K562 (cell line): ENCODE data around the gene ZNF296. TPM values are rescaled to one million over a fixed set of nuclear protein-coding genes. Genes with fewer than 3 reads are reported as not detected.

Source experiments
- BHLHE40 ChIP-seq: IDR thresholded peaks from 2 replicates; pipeline ENCODE4 v1.6.1; 2011; ENCODE audit warnings: low read length, improper control_type of control experiment
- CBFB ChIP-seq: sonication (generic); formaldehyde crosslinking; IDR thresholded peaks from 2 replicates; pipeline ENCODE4 v1.4.0; 2020; ENCODE audit warnings: mild to moderate bottlenecking, missing genetic modification reagents
- CREB3L1 ChIP-seq: fragments of 450-650 bp; IDR thresholded peaks from 2 replicates; pipeline ENCODE4 v1.6.1; 2014; ENCODE audit warnings: low read depth, mild to moderate bottlenecking, moderate library complexity, borderline replicate concordance
- HNRNPK ChIP-seq: fragments of 200-400 bp; formaldehyde crosslinking; IDR thresholded peaks from one replicate; pipeline ENCODE4 v1.6.1; 2018; ENCODE audit warnings: mild to moderate bottlenecking, low read depth, low read length; ENCODE audit not compliant: poor library complexity, severe bottlenecking
- NR2C2 ChIP-seq, 2 experiments: fragments of 200-800 bp in 1 of 2; sonication (Bioruptor generic) in 1 of 2; sonication (generic) in 1 of 2; formaldehyde crosslinking in 1 of 2; IDR thresholded peaks; 2 replicates each; pipeline versions ENCODE4 v1.6.1 to v1.8.0; 2016 to 2022; ENCODE audit warnings: mild to moderate bottlenecking in 1 of 2, missing compliant biosample characterization in 1 of 2, missing genetic modification characterization in 1 of 2, missing genetic modification reagents in 1 of 2
- SMAD1 ChIP-seq: fragments of 150-350 bp; IDR thresholded peaks from 2 replicates; pipeline ENCODE4 v1.6.1; 2014; ENCODE audit warnings: low read length, low read depth; ENCODE audit not compliant: partially characterized antibody
- TCF7L2 ChIP-seq: fragments of 150-350 bp; IDR thresholded peaks from 2 replicates; pipeline ENCODE4 v1.6.1; 2016; ENCODE audit warnings: low read depth, mild to moderate bottlenecking, low read length, moderate library complexity
- TSC22D4 ChIP-seq: fragments of 450-650 bp; IDR thresholded peaks from 2 replicates; pipeline ENCODE4 v1.6.1; 2016; ENCODE audit warnings: missing genetic modification characterization, missing biosample characterization, control low read depth
- ZBTB2 ChIP-seq: fragments of 450-650 bp; IDR thresholded peaks from 2 replicates; pipeline ENCODE4 v1.6.1; 2016; ENCODE audit warnings: antibody characterized with exemption
- ZBTB40 ChIP-seq, 2 experiments: fragments of 450-650 bp in 1 of 2; sonication (generic) in 1 of 2; formaldehyde crosslinking in 1 of 2; IDR thresholded peaks; 2 replicates each; pipeline versions ENCODE4 v1.7.1 to v1.9.0; 2016 to 2022; ENCODE audit warnings: inconsistent platforms in 1 of 2, mild to moderate bottlenecking in 1 of 2, missing genetic modification reagents in 1 of 2
- ZNF449 ChIP-seq: fragments of 250-450 bp; sonication (Bioruptor Pico); IDR thresholded peaks from 2 replicates; pipeline ENCODE4 v1.8.0; 2022; ENCODE audit warnings: moderate library complexity, mild to moderate bottlenecking, inconsistent platforms
- ZNF668 ChIP-seq: fragments of 250-450 bp; sonication (Bioruptor Pico); IDR thresholded peaks from 2 replicates; pipeline ENCODE4 v1.8.0; 2022; ENCODE audit warnings: mild to moderate bottlenecking, inconsistent platforms
- polyA plus RNA-seq, 8 experiments: library from polyadenylated mRNA; depleted of rRNA in 4 of 8; stranded (reverse) in 5 of 8; unstranded in 3 of 8; fragments of >200 nt; fragmentation: Nextera tagmentation in 2 of 8; fragmentation: Illumina TruSeq in 1 of 8; extraction: Ambion mirVana in 2 of 8; extraction: Trizol in 1 of 8; gene quantifications; 2 replicates each; pipeline versions ENCODE4 v1.2.1 to v1.2.3, GENCODE V29; 2011 to 2014; ENCODE audit warnings: inconsistent platforms in 1 of 8, missing spikeins in 1 of 8
- total RNA-seq, 7 experiments: library from RNA; depleted of rRNA in 6 of 7; stranded (reverse); fragments of >200 nt in 6 of 7; fragmentation: Illumina TruSeq in 2 of 7; extraction: Trizol in 2 of 7; gene quantifications; 2 replicates each; pipeline versions ENCODE4 v1.2.1 to v1.2.3, GENCODE V29; 2011 to 2021; ENCODE audit warnings: low replicate concordance in 1 of 7

The ZNF296 gene
- total and polyA plus RNA-seq, 9 of the 15 experiments (the other 6 are each of a cell fraction or from before 2014, with no cell fraction given), result 0.03 to 8.8 (median 0.47) TPM; not detected in 1

GRCh38 chr19:45076029-45076850, at the start of gene ZNF296 (continued):
- 0 out of 2 replicates have a peak, but pooled peaks have one; percentile 25 for TF ChIP-seq ZBTB2
- no peak for TF ChIP-seq TSC22D4 (tag)
- TF ChIP-seq ZNF449 (CRISPR knock-in tag), result no peak
- no peak; the same call in 1 of the 2 replicates for TF ChIP-seq NR2C2 (CRISPR knock-in tag; IDR thresholded peaks at IDR 0.05)
- TF ChIP-seq NR2C2 (tag; IDR thresholded peaks at IDR 0.05), result peak; percentile 84
- no peak for TF ChIP-seq SMAD1
- TF ChIP-seq CREB3L1, result peak; percentile 52; the same call in 1 of the 2 replicates
- no peak for TF ChIP-seq HNRNPK
- TF ChIP-seq BHLHE40, result peak; percentile 98
- no peak for TF ChIP-seq TCF7L2
- no peak for TF ChIP-seq CBFB (CRISPR knock-in tag)
- no peak for TF ChIP-seq ZBTB40 (IDR thresholded peaks at IDR 0.05)
- TF ChIP-seq ZBTB40 (CRISPR knock-in tag; IDR thresholded peaks at IDR 0.05), result no peak
- no peak for TF ChIP-seq ZNF668 (CRISPR knock-in tag)
